ENCODE data around the gene FASTK.

FASTK gene

DNA sequence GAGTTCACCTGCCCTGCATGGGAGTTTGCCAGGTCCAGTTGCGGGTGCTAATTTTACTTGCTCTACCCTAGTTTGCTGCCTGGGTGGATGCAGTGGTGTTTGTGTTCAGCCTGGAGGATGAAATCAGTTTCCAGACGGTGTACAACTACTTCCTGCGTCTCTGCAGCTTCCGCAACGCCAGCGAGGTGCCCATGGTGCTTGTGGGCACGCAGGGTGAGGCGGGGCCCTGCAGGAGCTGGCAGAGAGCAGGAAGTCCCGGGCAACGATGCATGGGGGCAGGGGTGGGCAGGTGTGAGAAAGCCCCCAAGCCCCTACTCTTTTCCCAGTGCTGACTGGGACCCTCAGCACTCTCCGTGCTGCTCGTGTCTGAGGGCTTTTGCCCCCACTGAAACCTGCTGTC, 37.0 kb upstream of the FASTK start:
- FAIRE-seq, result no peak

- no peak for FAIRE-seq
Measured at GRCh38 chr7:151116603-151117440, 36.2 kb upstream of the FASTK start.

DNA sequence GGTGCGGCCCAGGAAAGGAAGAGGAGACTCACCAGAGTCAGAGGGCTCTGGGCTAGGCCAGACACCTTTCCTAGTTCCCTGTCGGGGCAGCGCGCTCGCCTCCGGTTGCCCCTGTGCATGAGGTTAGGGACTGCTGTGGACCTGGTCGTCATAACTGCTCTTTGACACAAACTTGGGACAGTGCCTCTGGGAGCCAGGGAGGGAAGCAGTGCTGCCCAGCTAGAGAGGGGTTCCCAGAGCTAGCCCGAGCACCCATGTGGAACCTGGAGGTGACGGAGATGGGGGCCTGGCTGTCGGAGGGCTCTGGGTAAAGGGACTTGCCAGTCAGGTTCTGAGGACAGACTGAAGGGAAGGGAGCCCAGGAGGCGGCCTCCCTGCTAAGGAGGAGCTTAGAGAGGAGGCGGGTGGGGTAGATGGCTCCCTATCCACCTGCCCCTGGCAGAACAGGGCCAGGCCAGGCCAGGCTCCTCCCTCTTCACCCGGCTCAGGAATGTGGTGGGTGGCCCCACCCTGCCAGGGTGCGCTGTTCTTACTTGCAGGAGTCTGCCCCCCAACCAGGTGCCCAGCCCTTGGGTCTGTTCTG, 35.3 kb upstream of the FASTK start:
- no peak for FAIRE-seq

DNA sequence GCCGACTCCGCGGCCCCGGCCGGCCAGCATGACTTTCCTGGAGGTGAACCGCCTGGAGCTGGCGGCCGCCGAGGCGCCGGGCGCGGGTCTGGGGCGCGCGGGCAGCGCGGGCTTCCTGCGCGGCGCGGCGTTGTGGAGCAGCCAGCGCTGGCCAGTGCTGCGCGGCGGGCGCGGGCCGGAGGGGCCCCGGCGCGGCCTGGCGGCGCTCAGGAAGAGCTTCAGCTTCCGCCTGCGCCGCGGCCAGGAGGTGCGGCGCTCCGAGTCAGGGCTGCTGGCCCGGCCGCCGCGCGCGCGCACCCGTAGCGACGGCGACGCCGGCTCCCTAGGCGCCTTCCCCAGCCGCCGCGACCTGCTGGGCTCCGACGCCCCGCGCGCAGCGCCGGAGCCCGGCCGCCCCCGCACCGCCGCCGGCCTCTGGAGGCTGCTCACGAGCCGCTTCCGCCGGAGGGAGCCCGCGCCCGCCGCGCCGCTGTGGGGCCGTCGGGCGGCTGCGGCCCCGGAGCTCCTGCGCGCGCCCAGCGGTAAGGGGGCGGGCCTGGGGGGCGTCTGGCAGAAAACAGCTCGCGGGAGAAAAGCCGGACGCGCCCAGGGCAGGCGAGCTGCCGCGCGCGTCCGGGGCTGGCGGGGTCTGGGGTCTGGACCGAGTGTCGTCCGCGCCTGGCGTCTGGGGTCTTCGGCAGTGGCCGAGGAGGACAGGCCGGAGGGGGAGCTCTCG, 34.7 kb upstream of the FASTK start:
- FAIRE-seq, result no peak

DNA sequence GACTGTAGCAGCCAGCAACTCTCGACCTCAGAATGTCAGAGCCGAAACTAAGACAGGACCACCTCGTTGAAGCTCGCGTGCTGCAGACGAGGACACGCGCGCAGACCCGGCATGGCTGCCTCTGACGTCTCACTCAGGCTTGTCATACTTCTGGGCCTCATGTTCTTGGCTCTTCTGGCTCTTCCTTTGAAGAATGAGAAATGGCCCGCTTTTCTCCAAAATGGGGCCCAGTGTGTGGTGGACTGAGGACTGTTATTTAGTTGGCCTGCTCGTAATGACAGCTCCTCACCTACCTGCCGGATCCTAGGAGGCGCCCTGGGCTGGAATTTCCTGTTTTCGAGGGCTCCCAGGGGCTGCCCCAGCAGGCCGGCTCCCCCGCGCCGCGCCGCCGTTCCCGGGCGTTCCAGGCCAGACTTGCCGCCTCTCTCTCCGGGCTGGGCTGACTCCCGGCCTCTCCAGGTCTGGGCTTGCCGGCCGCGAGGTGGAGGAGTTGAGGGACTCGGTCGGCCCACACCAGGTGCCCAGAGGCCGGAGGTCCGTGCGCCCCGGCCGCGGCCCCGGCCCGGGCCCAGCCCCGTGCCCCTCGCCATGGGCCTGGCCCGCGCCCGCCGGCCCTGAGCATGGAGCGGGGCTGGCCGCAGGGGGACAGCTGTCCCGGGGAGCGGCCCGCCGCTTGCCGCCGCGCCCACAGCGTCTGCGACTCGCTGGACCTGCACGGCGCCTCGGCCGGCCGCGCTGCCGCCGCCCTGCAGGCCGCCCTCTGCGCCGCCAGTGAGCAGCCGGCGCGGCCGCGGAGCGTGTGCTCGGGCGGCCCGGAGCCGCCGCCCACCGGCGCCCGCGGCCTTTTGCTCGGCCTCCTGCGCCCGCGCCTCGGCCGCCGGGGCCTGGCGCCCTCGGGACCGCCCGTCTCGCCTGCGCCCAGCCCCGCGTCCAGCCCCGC, 33.8 kb upstream of the FASTK start:
- no peak for FAIRE-seq

GRCh38 chr7:151113344-151114150, 32.9 kb upstream of the FASTK start:
- no peak for FAIRE-seq

DNA sequence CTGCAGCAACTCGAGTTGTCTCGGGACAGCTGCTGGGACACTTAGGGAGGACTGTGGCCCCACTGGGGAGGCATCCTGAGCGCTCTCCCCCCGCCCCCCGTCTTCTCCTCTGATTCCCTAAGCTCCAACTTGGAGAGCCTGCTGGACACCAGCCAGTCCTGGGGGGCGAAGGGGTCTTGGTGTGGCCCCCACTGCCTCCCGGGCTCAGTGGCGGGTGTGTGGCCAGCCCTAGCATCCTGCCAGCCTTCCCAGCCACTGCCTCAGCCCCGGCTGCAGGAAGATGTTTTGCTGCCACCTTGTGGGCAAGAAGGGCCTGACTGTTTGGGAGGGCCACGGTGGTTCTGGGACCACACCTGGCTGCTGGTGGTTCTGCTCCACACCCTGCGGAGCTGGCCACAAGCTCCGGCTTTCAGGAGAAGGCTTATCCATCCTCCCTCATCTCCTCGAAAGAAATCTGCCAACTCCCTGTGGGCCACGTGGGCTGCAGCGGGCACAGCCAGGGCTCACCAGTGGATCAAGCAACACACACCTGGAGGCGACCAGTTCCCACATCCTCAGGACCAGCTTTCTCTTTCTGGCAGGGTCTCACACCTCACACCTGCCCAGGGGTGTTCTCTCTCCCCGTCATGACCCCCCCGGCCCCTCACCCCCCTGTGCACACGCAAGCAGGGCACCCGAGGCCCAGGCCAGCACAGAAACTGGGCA, 30.5 kb upstream of the FASTK start:
- FAIRE-seq, result no peak

- no peak for FAIRE-seq
Measured at GRCh38 chr7:151110236-151110940, 29.8 kb upstream of the FASTK start.

DNA sequence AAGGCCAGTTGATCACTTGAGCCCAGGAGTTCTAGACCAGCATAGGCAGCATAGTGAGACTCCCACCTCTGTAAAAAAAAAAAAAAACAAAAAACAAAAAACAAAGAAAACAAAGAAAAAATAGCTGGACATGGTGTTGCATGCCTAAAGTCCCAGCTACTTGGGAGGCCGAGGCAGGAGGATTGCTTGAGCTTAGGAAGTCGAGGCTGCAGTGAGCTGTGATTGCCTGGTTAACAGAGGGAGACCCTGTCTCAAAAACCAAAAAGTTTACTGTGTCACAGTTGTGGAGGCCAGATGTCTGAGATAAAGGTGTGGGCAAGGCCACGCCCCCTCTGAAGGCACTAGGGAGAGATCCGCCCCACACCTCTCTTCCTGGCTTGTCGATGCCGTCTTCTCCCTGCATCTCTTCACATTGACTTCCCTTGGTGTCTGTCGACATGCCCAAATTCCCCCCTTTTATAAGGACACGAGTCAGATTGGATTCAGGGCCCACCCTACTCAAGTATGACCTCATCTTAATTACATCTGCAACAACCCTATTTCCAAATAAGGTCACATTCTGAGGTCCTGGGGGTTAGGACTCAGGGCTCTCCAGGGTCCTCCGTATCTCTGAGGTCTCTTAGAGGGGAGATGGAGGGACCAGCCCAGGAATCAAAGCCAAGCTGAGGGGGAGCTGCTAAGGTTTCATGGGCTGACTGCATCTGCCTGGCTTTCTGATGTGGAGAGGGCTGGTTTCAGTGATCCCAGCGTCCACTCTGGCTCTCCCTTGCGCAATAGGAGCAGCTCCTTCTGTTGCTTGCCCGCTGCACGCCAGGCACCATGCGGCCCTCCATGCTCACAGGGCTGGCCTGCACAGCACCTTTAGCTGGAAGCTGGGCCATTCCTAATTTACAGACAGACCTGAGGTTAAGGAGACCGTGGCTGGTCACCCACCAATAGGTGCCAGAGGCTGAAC, 28.8 kb upstream of the FASTK start:
- FAIRE-seq, result no peak

DNA sequence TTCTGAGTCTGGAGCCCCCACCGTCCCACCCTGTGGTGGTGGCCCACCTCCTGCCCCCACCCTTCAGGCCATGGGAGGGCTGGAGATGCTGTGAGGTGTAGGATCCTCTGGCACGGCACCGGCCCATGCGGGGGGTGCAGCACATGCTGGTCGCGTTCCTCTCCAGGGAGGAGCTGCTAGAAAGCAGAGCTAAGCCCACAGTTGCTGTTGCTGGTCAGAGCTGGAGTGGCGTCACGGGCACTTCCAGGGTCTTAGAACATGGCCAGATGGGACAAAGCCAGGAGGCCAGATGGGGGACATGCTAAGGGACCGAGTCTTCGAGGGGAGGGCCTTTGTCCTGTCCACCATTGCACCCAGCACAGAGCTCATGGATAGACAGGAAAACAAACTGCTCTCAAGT, 27.3 kb upstream of the FASTK start:
- no peak for FAIRE-seq

DNA sequence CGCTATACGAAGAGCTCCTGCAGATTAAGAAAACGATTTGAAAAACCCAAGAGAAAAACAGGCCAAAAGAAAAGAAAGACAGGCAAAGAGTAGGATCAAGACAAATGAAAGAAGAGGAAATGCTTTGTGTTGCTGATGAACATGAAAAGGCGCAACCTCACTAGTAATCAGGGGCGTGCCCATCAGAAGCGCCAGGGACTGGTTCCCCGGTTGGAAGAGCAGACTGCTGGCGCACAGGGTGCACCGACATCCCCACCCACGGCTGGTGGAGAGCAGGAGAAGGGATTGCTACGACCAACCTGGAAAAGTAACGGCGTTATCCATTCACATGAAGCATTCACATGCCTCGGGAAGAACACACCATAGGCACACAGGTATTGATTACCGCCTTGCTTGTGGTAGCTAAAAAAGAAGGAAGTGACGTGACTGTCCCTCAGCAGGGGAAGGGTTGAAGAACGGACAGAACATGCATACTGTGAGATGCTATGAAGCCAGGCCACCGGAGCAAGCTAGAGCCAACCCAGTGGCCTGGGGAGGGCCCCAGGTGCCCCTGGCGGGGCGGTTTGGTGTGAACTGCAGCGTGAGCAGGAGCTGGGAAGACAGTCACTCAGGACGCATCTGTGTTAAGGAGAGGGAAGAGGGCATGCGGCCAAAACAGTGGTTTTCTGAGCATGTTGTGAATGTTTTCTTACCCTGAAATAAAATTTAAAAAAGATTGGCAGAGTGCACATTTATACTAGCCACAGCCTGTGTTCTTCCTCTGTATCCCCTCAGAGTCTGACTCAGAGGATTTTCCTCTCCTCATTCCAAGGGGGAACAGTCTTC, 24.0 kb upstream of the FASTK start:
- no peak for FAIRE-seq

DNA sequence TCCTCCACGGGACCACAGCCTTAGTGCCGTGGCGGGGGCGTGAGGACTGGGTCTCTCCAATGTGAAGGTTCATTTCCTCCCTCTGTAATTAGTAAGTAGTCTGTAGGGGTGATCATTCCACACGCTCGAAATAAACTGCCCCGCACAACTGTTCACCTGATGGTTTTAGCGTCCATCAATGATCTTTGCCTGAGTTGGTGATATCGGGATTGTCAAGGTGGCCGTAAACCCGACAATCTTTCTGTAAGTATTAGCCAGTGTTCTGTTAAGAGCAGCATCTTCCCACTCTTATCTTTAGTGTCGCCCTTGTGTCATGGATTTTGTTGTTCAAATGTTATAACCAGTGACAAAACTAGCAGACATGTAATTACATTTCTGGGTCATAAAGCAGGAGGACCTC, 23.4 kb upstream of the FASTK start:
- no peak for FAIRE-seq

DNA sequence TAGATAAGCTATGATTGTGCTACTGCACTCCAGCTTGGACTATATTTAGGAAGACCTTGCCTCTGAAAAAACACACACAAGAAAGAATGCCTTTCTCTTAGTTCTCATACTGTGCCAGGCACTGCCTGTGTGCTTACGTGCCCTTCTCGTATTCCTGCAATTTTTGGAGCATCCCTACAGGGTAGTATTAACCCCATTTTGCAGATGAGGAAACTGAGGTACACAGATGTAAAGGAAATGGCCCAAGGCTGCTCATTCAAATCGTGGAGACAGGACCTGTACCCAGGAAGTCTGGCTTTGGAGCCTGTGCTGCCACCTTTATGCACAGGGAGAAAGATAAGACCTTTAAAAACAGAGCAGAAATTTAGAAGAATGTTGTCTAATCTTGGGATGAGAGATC, 22.4 kb upstream of the FASTK start:
- no peak for FAIRE-seq

GRCh38 chr7:151101621-151102396, 21.2 kb upstream of the FASTK start:
- FAIRE-seq, result no peak

GRCh38 chr7:151100921-151101320, 20.3 kb upstream of the FASTK start:
- FAIRE-seq, result no peak

DNA sequence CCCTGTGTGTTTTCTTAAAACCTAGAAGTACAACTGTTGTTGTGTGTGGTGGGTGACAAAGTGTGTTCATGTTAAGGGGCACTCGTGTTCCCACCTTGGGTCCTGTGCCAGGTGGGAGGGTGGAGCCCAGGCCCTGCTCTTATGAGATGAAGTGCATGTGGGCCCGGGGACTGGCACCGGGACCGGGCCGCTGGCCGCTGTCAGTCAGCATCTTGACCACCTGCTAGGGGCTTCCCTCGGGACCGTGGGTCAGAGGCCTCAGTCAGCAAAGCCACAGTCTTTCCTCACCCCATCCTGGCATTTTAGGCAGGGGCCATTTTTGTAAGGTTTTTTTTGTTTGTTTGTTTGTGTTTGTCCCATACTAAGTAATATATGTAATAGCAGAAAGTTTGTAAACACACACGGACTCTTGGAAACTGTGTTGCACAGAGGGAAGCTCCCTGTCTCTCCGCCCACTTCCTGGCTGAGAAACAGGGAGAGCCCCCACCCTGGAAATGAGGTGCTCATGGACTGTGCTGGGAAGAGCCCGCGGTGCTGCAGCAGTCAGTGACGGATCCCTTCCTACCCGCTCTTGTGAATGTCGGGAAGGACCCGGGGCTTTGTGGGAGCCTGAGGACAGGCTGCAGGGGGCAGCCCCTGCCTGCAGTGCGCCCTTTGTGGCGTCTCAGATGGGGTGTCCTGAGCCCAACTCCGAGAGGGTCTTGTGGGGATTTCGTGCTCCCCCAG, 19.0 kb upstream of the FASTK start:
- FAIRE-seq, result no peak
